ENCODE measurements around the gene DVL3. TPM values are rescaled to one million over a fixed set of nuclear protein-coding genes. Genes with fewer than 3 reads are reported as not detected.

DVL3 gene
- total RNA-seq, 2 donors from 2014 or later = 50.5 to 102 TPM

- H3K27me3 ChIP-seq (replicated peaks; ENCODE audit: insufficient read depth) = no peaks in the 10 kb centered on the region
- no peak overlapping the region for H3K4me3 ChIP-seq
- H3K36me3 ChIP-seq = peaks cover 60% of the 10 kb centered on the region
- no peaks in the 10 kb centered on the region for H3K9me3 ChIP-seq
- H3K27ac ChIP-seq = no peak overlapping the region
- no peak for DNase-seq (ENCODE audit: low spot score)
- TF ChIP-seq CTCF (IDR thresholded peaks at IDR 0.05) = no peak
- H3K4me1 ChIP-seq (ENCODE audit: control insufficient read depth in 1 of 2, low read depth in 2 of 2) = peaks cover 13 to 32% of the 10 kb centered on the region in 2 donors
- ATAC-seq (ENCODE audit: insufficient number of reproducible peaks, low FRiP score, low read depth) = no peak
These were observed 9.6 kb downstream of the DVL3 start for GRCh38 chr3:184164648-184165330.

GRCh38 chr3:184165543-184165942 is 10.4 kb downstream of the DVL3 start:
- no peak for DNase-seq (ENCODE audit: low spot score)
- ATAC-seq (ENCODE audit: insufficient number of reproducible peaks, low FRiP score, low read depth) = no peak
- H3K27ac ChIP-seq = no peak overlapping the region
- no peak overlapping the region for H3K4me3 ChIP-seq
- no peaks in the 10 kb centered on the region for H3K27me3 ChIP-seq (replicated peaks; ENCODE audit: insufficient read depth)
- no peaks in the 10 kb centered on the region for H3K9me3 ChIP-seq
- H3K4me1 ChIP-seq (ENCODE audit: control insufficient read depth in 1 of 2, low read depth in 2 of 2) = peaks cover 8 to 26% of the 10 kb centered on the region in 2 donors
- H3K36me3 ChIP-seq = peaks cover 67% of the 10 kb centered on the region
- TF ChIP-seq CTCF (IDR thresholded peaks at IDR 0.05) = no peak

GRCh38 chr3:184166671-184167070 is 11.5 kb downstream of the DVL3 start:
- no peaks in the 10 kb centered on the region for H3K9me3 ChIP-seq
- no peak overlapping the region for H3K4me3 ChIP-seq
- H3K27me3 ChIP-seq (replicated peaks; ENCODE audit: insufficient read depth) = no peaks in the 10 kb centered on the region
- H3K4me1 ChIP-seq (ENCODE audit: control insufficient read depth in 1 of 2, low read depth in 2 of 2) = peaks cover 1 to 15% of the 10 kb centered on the region in 2 donors
- no peak for TF ChIP-seq CTCF (IDR thresholded peaks at IDR 0.05)
- ATAC-seq (ENCODE audit: insufficient number of reproducible peaks, low FRiP score, low read depth) (no peak), DNase-seq (ENCODE audit: low spot score) (no peak)
- H3K27ac ChIP-seq = no peak overlapping the region
- H3K36me3 ChIP-seq = peaks cover 78% of the 10 kb centered on the region

- TF ChIP-seq CTCF (IDR thresholded peaks at IDR 0.05) = no peak
- peaks cover 84% of the 10 kb centered on the region for H3K36me3 ChIP-seq
- no peak overlapping the region for H3K27ac ChIP-seq
- ATAC-seq (ENCODE audit: insufficient number of reproducible peaks, low FRiP score, low read depth) (no peak), DNase-seq (ENCODE audit: low spot score) (no peak)
- H3K9me3 ChIP-seq = no peaks in the 10 kb centered on the region
- H3K27me3 ChIP-seq (replicated peaks; ENCODE audit: insufficient read depth) = no peaks in the 10 kb centered on the region
- no peak overlapping the region for H3K4me3 ChIP-seq
- peaks cover 0 to 4% of the 10 kb centered on the region in 2 donors for H3K4me1 ChIP-seq (ENCODE audit: control insufficient read depth in 1 of 2, low read depth in 2 of 2)
These were observed 12.6 kb downstream of the DVL3 start for GRCh38 chr3:184167786-184168185.

GRCh38 chr3:184168363-184169120 is 13.4 kb downstream of the DVL3 start:
- H3K27ac ChIP-seq = no peak overlapping the region
- H3K36me3 ChIP-seq = peaks cover 83% of the 10 kb centered on the region
- no peaks in the 10 kb centered on the region for H3K27me3 ChIP-seq (replicated peaks; ENCODE audit: insufficient read depth)
- no peak for TF ChIP-seq CTCF (IDR thresholded peaks at IDR 0.05)
- DNase-seq (ENCODE audit: low spot score) (no peak), ATAC-seq (ENCODE audit: insufficient number of reproducible peaks, low FRiP score, low read depth) (no peak)
- no peaks in the 10 kb centered on the region for H3K9me3 ChIP-seq
- no peaks in the 10 kb centered on the region for H3K4me1 ChIP-seq (ENCODE audit: control insufficient read depth in 1 of 2, low read depth in 2 of 2)
- H3K4me3 ChIP-seq = no peak overlapping the region

Measured in thoracic aorta (tissue), 2 donors.